CD4-positive, alpha-beta memory T cell (primary cell): ENCODE data around the gene MLPH. TPM values are rescaled to one million over a fixed set of nuclear protein-coding genes. Genes with fewer than 3 reads are reported as not detected.

Experiments used
- CTCF ChIA-PET: fragments of 350-600 bp; sonication (Branson Sonifier 250); formaldehyde crosslinking; loops from one replicate; lab custom pipeline; 2021; ENCODE audit warnings: inconsistent platforms; ENCODE audit not compliant: partially characterized antibody; lab: Charles Lee
- POLR2A ChIA-PET: fragments of 350-600 bp; sonication (Branson Sonifier 250); formaldehyde crosslinking; loops from one replicate; lab custom pipeline; 2021; ENCODE audit not compliant: partially characterized antibody; lab: Charles Lee
- DNase-seq, 5 donors: peaks; one replicate each; pipeline versions ENCODE4 v3.0.0 to v3.0.0-alpha.2; 2020 to 2022; ENCODE audit warnings: mixed read lengths in 1 of 5
- H3K27ac ChIP-seq: one replicate; pipeline ENCODE4 v1.7.0; 2013; ENCODE audit warnings: low read depth, low read length
- H3K27me3 ChIP-seq: 2 replicates; pipeline ENCODE4 v1.7.0; 2013; ENCODE audit warnings: mild to moderate bottlenecking, low read length, moderate library complexity; ENCODE audit not compliant: insufficient read depth
- H3K36me3 ChIP-seq: 2 replicates; pipeline ENCODE4 v1.7.0; 2013; ENCODE audit warnings: mild to moderate bottlenecking, low read length, moderate library complexity; ENCODE audit not compliant: insufficient read depth
- H3K4me1 ChIP-seq: 2 replicates; pipeline ENCODE4 v1.7.0; 2013; ENCODE audit warnings: mild to moderate bottlenecking, low read length, moderate library complexity; ENCODE audit not compliant: insufficient read depth
- H3K4me3 ChIP-seq, 2 donors: one replicate each; pipeline ENCODE4 v1.7.0; 2013; ENCODE audit warnings: low read length in 2 of 2, mild to moderate bottlenecking in 1 of 2
- H3K9me3 ChIP-seq, 2 donors: one replicate each; pipeline ENCODE4 v1.7.0; 2013; ENCODE audit warnings: low read length in 2 of 2, control low read depth in 1 of 2; ENCODE audit not compliant: control insufficient read depth in 1 of 2
- H3K27ac Mint-ChIP-seq, 7 donors: one replicate each; pipeline ENCODE4 v1.8.0; 2020 to 2021; ENCODE audit warnings: mixed read lengths in 7 of 7, mild to moderate bottlenecking in 6 of 7, inconsistent platforms in 3 of 7, moderate library complexity in 3 of 7
- H3K27me3 Mint-ChIP-seq, 2 donors: one replicate each; pipeline ENCODE4 v1.8.0; 2020 to 2021; ENCODE audit warnings: mixed read lengths in 2 of 2
- H3K36me3 Mint-ChIP-seq, 2 donors: one replicate each; pipeline ENCODE4 v1.8.0; 2020 to 2021; ENCODE audit warnings: mixed read lengths in 2 of 2, inconsistent platforms in 1 of 2, mild to moderate bottlenecking in 1 of 2
- H3K4me1 Mint-ChIP-seq, 4 donors: one replicate each; pipeline ENCODE4 v1.8.0; 2020 to 2021; ENCODE audit warnings: mixed read lengths in 4 of 4, mild to moderate bottlenecking in 1 of 4
- H3K4me3 Mint-ChIP-seq, 8 donors: one replicate each; pipeline ENCODE4 v1.8.0; 2020 to 2021; ENCODE audit warnings: mixed read lengths in 8 of 8, mild to moderate bottlenecking in 7 of 8, moderate library complexity in 6 of 8, inconsistent platforms in 3 of 8
- H3K9me3 Mint-ChIP-seq, 8 donors: one replicate each; pipeline ENCODE4 v1.8.0; 2020 to 2021; ENCODE audit warnings: mixed read lengths in 8 of 8, mild to moderate bottlenecking in 5 of 8, inconsistent platforms in 3 of 8, moderate library complexity in 1 of 8
- intact Hi-C: fragments of 100-400 bp; cut with micrococcal nuclease; formaldehyde crosslinking; loops from one replicate; pipeline ENCODE4 v1.15.1; 2023
- polyA plus RNA-seq, 2 donors: library from polyadenylated mRNA; unstranded; fragments of 300-500 nt; fragmentation: Illumina TruSeq; gene quantifications; one replicate each; pipeline ENCODE4 v1.2.3, GENCODE V29; 2021
- total RNA-seq, 2 experiments: library from RNA; stranded (reverse); gene quantifications; one replicate each; pipeline ENCODE4 v1.2.3, GENCODE V29; 2021

The MLPH gene
- total and polyA plus RNA-seq, 4 experiments from 2014 or later = not detected

DNA sequence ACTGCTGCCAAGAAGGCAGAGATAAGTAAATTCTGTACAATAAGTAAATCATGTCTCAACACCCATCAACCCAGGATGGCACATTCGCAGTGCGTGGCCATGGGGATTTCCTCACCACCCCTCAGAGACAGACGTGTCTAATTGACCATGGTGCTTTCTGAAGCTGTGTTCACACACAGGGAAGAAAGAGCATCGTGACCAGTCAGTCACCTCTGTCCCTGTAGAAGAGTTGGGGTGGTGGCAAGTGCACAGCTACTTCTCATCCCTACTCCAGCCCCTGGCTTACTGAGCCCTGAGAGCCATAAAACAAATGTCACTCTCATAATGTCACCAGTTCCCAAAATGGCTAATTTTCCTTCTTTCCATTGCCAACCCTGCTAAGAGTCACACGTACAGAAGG is 31.3 kb upstream of the MLPH start:
- peaks cover 0 to 3% (median 0%) of the 10 kb centered on the region in 8 donors for H3K9me3 Mint-ChIP-seq
- DNase-seq = no peak
- H3K27ac ChIP-seq = no peak overlapping the region
- no peaks in the 10 kb centered on the region for H3K9me3 ChIP-seq
- H3K27ac Mint-ChIP-seq = no peak overlapping the region
- peaks cover 0 to 1% of the 10 kb centered on the region in 2 donors for H3K27me3 Mint-ChIP-seq
- H3K36me3 ChIP-seq = no peaks in the 10 kb centered on the region
- H3K4me1 Mint-ChIP-seq = peaks cover 0 to 9% (median 3%) of the 10 kb centered on the region in 4 donors
- intact Hi-C loops = no loop called here
- ChIA-PET CTCF (interaction anchor here (1.2 kb wide), 1 partner anchor 20 kb away, joined by 4 read pairs; no protein-coding TSS in a partner anchor), POLR2A (no interaction called here)
- H3K4me3 Mint-ChIP-seq = no peak overlapping the region
- H3K4me3 ChIP-seq = no peak overlapping the region
- H3K27me3 ChIP-seq = no peaks in the 10 kb centered on the region
- H3K36me3 Mint-ChIP-seq = no peaks in the 10 kb centered on the region
- no peaks in the 10 kb centered on the region for H3K4me1 ChIP-seq

DNA sequence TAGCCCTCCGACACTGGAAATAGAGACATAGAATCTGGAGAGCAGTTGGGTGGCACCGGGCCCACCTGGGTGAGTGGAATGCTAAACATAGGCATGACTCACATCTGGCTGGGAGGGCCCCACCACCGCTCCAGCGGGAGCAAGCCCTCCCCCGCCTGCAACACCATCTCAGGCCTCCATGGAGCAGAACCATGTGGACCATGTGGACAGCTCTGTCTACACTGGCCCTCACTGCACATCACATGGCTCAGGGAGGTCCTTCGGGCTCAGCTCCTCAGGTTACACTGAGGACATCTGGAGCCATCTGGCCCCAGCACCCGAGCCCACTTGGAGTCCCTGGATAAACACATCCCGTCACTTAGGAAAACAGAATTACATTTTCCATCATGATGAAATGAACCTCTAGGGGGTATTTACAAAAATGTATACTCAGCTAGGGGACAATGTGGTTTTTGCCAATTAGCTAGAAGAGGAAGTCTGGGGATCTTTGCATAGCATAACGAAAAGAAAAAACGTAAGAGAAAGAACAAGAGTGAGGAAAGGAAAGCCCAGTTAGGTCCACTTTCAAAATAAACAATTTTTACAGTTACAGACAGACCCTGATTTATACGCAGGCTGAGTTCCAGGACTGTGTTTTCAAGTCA is 30.7 kb upstream of the MLPH start:
- no peaks in the 10 kb centered on the region for H3K27me3 ChIP-seq
- H3K36me3 Mint-ChIP-seq = no peaks in the 10 kb centered on the region
- no peaks in the 10 kb centered on the region for H3K4me1 ChIP-seq
- no peak overlapping the region for H3K4me3 ChIP-seq
- no peaks in the 10 kb centered on the region for H3K9me3 ChIP-seq
- peaks cover 0 to 9% (median 3%) of the 10 kb centered on the region in 4 donors for H3K4me1 Mint-ChIP-seq
- H3K27ac ChIP-seq = no peak overlapping the region
- POLR2A ChIA-PET = no interaction called here
- peaks cover 0 to 3% (median 0%) of the 10 kb centered on the region in 8 donors for H3K9me3 Mint-ChIP-seq
- H3K27me3 Mint-ChIP-seq = peaks cover 0 to 1% of the 10 kb centered on the region in 2 donors
- no peak overlapping the region for H3K27ac Mint-ChIP-seq
- H3K4me3 Mint-ChIP-seq = no peak overlapping the region
- no peak for DNase-seq
- intact Hi-C loops = no loop called here
- no peaks in the 10 kb centered on the region for H3K36me3 ChIP-seq
- CTCF ChIA-PET = interaction anchor here (0.7 to 1.2 kb wide), 2 partner anchors 19 to 35 kb away, joined by 4 read pairs; no protein-coding TSS in a partner anchor

DNA sequence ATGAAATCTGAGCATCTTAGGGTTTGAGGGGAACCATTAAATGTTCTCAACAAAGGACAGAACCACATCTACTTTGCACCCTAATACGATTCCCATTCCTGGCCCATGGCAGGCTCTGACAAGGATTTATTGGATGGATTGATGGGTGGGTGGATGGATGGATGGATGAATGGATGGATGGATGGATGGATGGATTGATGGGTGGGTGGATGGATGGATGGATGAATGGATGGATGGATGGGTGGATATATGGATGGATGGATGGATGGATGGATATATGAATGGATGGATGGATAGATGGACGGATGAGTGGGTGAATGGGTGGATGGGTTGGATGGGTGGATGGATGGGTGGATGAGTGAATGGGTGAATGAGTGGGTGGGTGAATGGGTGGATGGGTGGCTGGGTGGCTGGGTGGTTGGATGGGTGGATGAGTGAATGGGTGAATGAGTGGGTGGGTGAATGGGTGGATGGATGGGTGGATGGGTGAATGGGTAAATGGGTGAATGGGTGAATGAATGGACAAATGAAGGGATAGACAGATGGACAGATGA is 29.6 kb upstream of the MLPH start:
- intact Hi-C loops = no loop called here
- POLR2A ChIA-PET = no interaction called here
- Mint-ChIP-seq H3K27ac (peak overlapping the region in 1 of 7 donors; percentile 7), H3K4me1 (peaks cover 0 to 9% (median 3%) of the 10 kb centered on the region in 4 donors), H3K27me3 (peaks cover 0 to 1% of the 10 kb centered on the region in 2 donors), H3K4me3 (no peak overlapping the region), H3K9me3 (peaks cover 0 to 5% (median 0%) of the 10 kb centered on the region in 8 donors), H3K36me3 (no peaks in the 10 kb centered on the region)
- H3K36me3 ChIP-seq = no peaks in the 10 kb centered on the region
- H3K9me3 ChIP-seq = no peaks in the 10 kb centered on the region
- no peak for DNase-seq
- no peak overlapping the region for H3K4me3 ChIP-seq
- no peak overlapping the region for H3K27ac ChIP-seq
- no peaks in the 10 kb centered on the region for H3K27me3 ChIP-seq
- CTCF ChIA-PET = interaction anchor here (0.7 to 3.0 kb wide), 3 partner anchors 18 to 36 kb away, joined by 3 to 12 read pairs (median 4); no protein-coding TSS in a partner anchor
- H3K4me1 ChIP-seq = no peaks in the 10 kb centered on the region

DNA sequence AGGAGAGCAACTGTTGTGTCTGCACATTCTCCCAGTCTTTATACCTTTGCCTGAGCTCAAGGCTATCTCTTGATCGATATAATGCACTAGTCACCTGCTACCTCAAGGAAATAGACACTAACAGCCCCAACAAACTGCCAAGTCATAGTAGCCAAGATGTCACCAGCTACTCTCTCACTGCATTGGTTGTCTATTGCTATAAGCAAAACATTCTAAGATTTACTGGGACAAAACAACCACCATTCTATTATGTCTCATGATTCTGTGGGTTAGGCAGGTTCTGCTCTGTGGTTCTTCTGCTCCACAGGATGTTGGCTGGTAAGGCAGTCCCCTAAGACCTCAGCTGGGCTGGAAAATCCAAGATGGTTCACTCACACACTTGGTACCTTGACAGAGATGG is 28.5 kb upstream of the MLPH start:
- Mint-ChIP-seq H3K27ac (peak overlapping the region in 1 of 7 donors; percentile 72), H3K27me3 (peaks cover 0 to 1% of the 10 kb centered on the region in 2 donors), H3K9me3 (peaks cover 0 to 5% (median 0%) of the 10 kb centered on the region in 8 donors), H3K36me3 (no peaks in the 10 kb centered on the region), H3K4me3 (no peak overlapping the region), H3K4me1 (peaks cover 0 to 9% (median 3%) of the 10 kb centered on the region in 4 donors)
- no peak overlapping the region for H3K27ac ChIP-seq
- H3K4me1 ChIP-seq = no peaks in the 10 kb centered on the region
- intact Hi-C loops = no loop called here
- DNase-seq = no peak
- H3K27me3 ChIP-seq = no peaks in the 10 kb centered on the region
- CTCF ChIA-PET = interaction anchor here (1.1 to 3.0 kb wide), 2 partner anchors 17 to 37 kb away, joined by 3 to 12 read pairs; no protein-coding TSS in a partner anchor
- POLR2A ChIA-PET = interaction anchor here (1.3 to 1.5 kb wide), 3 partner anchors 16 to 31 kb away, joined by 3 to 4 read pairs (median 3); no protein-coding TSS in a partner anchor
- no peak overlapping the region for H3K4me3 ChIP-seq
- no peaks in the 10 kb centered on the region for H3K36me3 ChIP-seq
- H3K9me3 ChIP-seq = no peaks in the 10 kb centered on the region

DNA sequence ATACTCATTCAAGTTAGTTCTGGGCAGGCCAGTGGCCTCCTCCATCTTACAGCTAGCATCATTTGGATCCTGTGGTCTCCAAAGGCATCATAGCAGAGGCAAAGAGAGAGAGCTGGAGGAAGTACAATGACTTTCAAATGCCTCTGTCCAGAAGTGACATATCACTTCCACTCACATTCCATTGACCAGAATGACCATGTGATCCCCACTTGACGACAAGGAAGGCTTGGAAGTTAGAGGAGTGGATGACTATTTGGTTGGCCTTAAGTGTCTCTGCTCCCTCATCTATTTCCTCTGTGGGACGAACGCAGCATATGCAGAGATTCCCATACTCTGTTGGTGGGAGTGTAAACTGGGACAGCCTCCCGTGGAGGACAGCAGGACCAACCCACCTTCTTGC is 27.8 kb upstream of the MLPH start:
- no peaks in the 10 kb centered on the region for H3K36me3 ChIP-seq
- ChIA-PET POLR2A (interaction anchor here (1.3 to 1.5 kb wide), 3 partner anchors 17 to 32 kb away, joined by 3 to 4 read pairs (median 3); no protein-coding TSS in a partner anchor), CTCF (interaction anchor here (1.1 to 3.0 kb wide), 2 partner anchors 29 to 38 kb away, joined by 3 to 12 read pairs; no protein-coding TSS in a partner anchor)
- H3K4me3 ChIP-seq = no peak overlapping the region
- Mint-ChIP-seq H3K4me1 (peaks cover 0 to 9% (median 3%) of the 10 kb centered on the region in 4 donors), H3K4me3 (no peak overlapping the region), H3K9me3 (peaks cover 0 to 4% (median 0%) of the 10 kb centered on the region in 8 donors), H3K36me3 (no peaks in the 10 kb centered on the region), H3K27me3 (peaks cover 0 to 1% of the 10 kb centered on the region in 2 donors), H3K27ac (no peak overlapping the region)
- no peaks in the 10 kb centered on the region for H3K4me1 ChIP-seq
- H3K27ac ChIP-seq = no peak overlapping the region
- no peaks in the 10 kb centered on the region for H3K27me3 ChIP-seq
- no peaks in the 10 kb centered on the region for H3K9me3 ChIP-seq
- intact Hi-C loops = no loop called here
- no peak for DNase-seq

DNA sequence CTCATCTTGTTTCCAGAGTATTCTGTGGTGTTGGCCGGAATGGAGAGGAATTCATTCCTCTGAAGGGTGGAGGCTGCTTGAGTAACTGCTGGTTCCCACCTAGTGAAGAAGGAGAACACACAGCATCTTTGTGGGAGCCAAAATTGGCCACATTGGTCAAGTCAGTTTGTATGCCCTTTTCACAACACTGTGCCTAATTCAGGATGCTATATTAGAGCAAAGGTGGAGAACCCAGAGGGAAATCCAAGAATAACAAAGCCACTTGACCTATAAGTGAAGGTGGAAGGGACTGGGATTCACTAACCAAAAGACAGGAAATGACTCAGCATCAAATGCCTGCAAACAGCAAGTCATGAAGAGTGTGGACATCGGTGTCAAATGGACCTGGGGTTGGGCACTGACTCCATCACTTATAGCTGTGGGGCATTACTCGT is 27.3 kb upstream of the MLPH start:
- H3K36me3 Mint-ChIP-seq = no peaks in the 10 kb centered on the region
- peaks cover 0 to 2% (median 0%) of the 10 kb centered on the region in 8 donors for H3K9me3 Mint-ChIP-seq
- H3K4me3 Mint-ChIP-seq = no peak overlapping the region
- DNase-seq = no peak
- H3K4me3 ChIP-seq = no peak overlapping the region
- H3K36me3 ChIP-seq = no peaks in the 10 kb centered on the region
- no peaks in the 10 kb centered on the region for H3K9me3 ChIP-seq
- no peak overlapping the region for H3K27ac Mint-ChIP-seq
- H3K27ac ChIP-seq = no peak overlapping the region
- H3K27me3 Mint-ChIP-seq = peaks cover 0 to 1% of the 10 kb centered on the region in 2 donors
- ChIA-PET CTCF (interaction anchor here (1.1 to 3.0 kb wide), 2 partner anchors 30 to 38 kb away, joined by 3 to 12 read pairs; no protein-coding TSS in a partner anchor), POLR2A (interaction anchor here (1.3 to 1.5 kb wide), 3 partner anchors 18 to 32 kb away, joined by 3 to 4 read pairs (median 3); no protein-coding TSS in a partner anchor)
- H3K4me1 Mint-ChIP-seq = peaks cover 0 to 9% (median 3%) of the 10 kb centered on the region in 4 donors
- H3K4me1 ChIP-seq = no peaks in the 10 kb centered on the region
- H3K27me3 ChIP-seq = no peaks in the 10 kb centered on the region
- intact Hi-C loops = no loop called here
